Right renal pelvis (tissue), 4 donors: ENCODE measurements around the gene LUC7L3. TPM values are rescaled to one million over a fixed set of nuclear protein-coding genes. Genes with fewer than 3 reads are reported as not detected.

Experiments used
- DNase-seq, 4 donors: peaks; one replicate each; pipeline ENCODE4 v3.0.0-alpha.2; 2013; ENCODE audit warnings: low read depth in 4 of 4, low spot score in 3 of 4, missing footprints in 1 of 4
- polyA plus RNA-seq, 4 donors: library from polyadenylated mRNA; unstranded; fragments of 120-200 nt; gene quantifications; one replicate each; pipeline ENCODE4 v1.2.1, GENCODE V29; 2013; ENCODE audit not compliant: insufficient read length in 4 of 4

The LUC7L3 gene
- polyA plus RNA-seq, 4 donors: 493 to 644 (median 630) TPM

DNA sequence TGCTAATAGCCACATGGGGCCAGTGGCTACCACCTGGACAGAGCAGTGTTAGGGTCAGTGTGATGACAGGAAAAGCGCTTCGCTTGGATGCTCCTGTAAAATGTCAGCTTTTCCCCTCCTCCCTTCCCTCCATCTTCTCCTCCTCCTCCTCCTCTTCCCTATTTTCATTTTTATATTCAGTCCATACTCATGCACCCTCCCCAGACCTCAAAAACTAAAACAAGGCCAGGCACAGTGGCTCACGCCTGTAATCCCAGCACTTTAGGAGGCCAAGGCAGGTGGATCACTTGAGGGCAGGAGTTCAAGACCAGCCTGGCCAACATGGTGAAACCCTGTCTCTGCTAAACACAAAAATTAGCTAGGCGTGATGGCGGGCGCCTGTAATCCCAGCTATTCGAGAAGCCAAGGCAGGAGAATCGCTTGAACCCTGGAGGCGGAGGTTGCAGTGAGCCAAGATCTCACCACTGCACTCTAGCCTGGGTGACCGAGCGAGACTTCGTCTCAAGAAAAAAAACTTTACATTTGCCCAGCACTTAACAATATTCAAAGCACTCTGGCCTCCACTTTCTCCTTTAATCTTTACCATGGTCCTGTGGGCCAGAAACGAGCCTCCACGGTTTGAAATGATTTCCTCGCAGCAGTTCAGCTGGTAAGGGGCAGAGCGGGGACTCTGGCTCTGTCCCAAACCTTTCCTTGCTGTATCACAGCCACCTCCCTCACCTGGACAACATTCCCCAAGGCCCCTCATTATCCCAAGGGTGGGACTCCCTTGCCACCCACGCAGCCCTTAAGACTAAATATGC is 33.5 kb upstream of the LUC7L3 start:
- no peak for DNase-seq

DNA sequence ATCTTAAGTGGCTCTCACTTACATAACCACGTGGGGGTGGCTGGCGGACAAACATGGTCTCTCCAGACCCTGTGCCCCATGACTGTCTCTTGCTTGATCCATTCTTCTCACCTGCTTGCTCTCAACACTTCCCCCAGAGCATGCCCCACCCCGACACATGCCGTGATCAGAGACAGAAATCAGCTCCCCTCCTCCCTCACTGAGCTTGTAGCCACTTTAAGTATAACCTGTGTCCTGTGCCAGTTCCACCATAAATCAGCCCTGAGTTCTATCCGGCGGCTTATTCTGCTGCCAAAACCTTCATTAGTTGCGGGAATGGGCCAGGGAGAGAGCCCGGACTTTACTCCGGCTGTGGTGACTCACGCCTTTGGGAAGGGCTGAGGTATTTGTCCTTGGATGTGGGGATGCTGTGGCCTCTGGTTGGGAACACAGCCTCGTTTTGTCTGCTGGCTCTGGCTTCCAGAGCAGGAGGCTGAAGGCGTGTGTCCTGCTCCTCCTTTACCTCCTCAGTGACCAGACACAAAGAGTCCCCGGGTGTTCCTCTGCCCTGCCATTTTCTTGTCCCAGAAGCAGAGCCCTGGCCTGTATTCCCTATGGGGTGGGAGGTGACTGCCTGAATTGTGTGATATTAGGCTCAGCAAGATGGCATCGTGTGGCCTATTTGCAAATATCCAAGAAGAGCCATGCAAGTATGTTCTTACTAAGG is 32.8 kb upstream of the LUC7L3 start:
- DNase-seq: no peak

DNA sequence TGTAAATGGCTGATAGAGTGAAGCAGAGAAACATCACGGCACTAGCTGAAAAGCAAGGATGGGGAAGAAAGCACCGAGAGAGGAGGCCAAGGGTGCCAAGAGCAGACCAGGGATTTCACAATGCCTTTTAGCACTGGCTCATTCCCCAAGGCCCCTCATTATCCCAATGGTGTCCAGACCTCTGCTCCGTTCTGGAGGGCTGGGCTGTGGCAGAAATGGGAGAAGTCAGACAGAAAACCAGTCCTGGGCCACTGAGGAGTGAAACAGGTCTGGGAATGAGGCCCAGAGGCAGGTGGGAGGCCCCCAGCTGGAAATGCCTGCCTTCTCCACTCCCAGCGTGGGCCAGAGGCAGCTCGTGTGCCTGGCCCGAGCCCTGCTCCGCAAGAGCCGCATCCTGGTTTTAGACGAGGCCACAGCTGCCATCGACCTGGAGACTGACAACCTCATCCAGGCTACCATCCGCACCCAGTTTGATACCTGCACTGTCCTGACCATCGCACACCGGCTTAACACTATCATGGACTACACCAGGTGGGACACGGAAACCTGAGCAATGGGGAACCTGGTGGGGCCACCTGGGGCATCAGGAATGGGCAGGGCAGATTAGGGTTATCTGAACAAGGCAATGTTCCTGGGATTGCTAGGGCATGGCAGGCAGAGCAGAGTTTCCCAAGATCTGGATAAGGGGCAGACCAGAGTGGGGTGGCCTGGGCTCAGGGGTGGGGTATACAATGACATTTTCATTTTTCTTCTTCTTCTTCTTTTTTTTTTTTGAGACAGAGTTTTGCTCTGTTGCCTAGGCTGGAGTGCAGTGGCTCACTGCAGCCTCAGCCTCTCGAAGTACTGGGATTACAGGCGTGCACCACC is 32.0 kb upstream of the LUC7L3 start:
- DNase-seq: no peak

DNA sequence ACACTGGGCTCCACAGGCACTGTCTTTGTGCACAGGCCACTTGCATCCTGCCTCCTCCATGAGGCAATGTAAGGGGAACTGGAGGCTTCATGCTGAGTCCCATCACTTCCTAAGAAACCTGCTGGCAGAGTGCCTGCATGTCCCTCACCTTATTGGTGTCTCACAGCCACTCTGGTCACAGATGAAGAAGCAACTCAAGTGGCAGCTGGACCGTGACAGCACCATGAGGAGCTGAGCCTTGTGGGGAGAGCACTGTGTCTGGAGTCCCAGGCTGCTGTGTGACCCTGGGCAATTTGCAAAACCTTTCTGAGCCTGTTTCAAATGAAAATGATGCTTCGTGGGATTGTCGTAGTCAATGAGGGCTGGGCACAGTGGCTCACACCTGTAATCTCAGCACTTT is 31.2 kb upstream of the LUC7L3 start:
- no peak for DNase-seq

DNA sequence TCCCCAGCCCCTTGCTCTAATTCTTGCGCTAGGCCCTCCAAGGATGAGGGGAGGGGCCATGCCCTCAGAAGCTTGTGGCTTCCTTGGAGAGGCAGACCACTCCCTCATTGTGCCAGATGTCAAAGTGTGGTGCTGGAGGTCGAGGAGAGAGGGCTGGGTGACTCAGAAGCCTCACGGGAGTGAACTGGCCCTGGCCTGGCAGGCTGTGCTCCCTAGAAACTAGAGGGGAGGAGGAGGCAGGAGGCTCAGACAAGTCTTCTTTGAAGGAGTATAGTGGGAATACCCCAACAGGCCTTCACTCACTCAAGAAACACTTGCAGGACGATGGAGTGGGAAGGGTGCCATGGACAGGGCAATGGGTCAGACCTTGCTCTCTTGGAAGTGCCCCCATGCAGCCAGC is 30.2 kb upstream of the LUC7L3 start:
- DNase-seq: no peak

DNA sequence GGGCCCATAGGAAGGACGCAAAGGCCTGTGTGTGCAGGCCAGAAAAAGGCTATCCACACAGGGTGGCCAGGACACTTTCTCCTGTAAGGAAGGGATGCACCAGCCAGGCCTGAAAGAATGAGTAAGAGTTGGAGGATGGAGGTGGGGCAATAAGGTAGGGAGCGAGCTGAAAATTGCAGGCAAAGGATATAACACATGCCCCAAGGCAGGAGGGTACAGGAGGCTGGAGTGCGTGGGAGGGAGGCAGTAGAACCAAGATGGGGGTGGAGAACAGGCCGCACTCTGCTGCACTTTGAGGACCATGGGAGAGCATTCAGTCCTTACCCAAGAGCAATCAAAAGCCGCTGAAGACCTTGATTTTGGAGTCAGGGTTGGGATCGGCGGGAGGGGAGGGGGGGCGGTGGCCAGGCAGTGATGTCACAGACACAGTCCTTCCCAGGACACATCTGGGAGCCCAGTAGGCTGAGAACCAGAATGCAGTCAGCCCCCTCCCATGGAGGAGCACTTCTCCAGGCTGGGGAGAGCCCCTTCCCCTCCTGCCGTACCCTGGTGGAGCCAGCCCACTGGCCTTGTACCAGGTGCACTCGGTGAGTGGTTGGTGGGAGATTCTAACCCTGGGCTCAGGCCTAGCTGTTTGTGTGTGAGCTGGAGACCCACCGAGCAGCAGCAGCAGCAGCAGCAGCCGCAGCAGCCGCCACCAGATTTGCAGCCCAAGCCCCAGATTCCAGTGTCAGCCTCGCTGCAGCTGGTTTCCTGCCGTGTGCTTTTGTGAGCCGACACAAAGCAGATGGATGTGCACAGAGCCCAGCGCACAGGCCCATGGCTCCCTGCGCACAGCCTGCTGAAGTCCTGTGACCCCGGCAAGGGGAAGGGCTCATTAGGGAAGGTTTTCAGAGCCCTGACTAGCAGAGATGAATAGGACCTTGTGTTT is 29.2 kb upstream of the LUC7L3 start:
- no peak for DNase-seq

DNA sequence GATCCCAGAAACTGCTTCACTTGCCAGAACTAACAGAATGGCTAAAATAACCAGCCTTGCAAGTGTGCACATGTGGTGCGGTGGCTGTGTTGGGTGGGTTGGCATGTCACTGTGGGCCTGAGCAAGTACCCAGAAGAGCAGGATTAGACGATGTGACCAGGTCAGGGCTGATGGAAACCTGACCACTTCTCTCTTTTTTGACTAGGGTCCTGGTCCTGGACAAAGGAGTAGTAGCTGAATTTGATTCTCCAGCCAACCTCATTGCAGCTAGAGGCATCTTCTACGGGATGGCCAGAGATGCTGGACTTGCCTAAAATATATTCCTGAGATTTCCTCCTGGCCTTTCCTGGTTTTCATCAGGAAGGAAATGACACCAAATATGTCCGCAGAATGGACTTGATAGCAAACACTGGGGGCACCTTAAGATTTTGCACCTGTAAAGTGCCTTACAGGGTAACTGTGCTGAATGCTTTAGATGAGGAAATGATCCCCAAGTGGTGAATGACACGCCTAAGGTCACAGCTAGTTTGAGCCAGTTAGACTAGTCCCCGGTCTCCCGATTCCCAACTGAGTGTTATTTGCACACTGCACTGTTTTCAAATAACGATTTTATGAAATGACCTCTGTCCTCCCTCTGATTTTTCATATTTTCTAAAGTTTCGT is 28.4 kb upstream of the LUC7L3 start:
- no peak for DNase-seq

- no peak for DNase-seq
Measured at GRCh38 chr17:50691550-50692447, 27.6 kb upstream of the LUC7L3 start.

- no peak for DNase-seq
Measured at GRCh38 chr17:50692448-50693035, 26.9 kb upstream of the LUC7L3 start.

DNA sequence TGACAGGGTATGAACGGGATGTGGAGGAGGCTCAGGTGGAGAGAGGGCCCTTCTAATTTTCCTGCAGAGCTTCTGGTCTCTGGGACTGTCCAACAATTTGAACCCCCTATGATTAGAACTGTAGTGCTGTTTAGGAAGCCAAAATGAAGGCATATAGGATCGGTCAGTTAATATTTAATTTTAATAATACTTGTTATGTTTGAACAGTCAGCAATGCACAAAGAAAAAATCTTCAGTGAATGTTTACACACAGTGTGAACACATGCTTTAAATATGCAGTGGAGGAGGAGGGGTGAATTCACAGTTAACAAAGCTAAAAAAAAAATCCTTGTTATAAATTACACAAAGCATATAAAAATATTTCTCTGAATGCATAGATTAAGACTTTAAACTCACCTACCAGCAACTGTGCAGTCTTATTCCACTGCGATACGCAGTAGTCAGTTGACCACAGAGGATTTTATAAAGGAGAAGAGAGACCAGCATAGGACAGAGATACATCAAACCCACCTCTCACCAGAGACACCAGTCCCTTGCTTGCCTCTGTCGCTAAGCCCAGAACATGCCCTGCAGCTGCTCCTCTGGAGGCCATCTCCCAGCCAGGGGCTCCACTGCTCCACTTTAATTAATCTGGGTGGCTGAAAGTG is 26.2 kb upstream of the LUC7L3 start:
- DNase-seq: no peak

DNA sequence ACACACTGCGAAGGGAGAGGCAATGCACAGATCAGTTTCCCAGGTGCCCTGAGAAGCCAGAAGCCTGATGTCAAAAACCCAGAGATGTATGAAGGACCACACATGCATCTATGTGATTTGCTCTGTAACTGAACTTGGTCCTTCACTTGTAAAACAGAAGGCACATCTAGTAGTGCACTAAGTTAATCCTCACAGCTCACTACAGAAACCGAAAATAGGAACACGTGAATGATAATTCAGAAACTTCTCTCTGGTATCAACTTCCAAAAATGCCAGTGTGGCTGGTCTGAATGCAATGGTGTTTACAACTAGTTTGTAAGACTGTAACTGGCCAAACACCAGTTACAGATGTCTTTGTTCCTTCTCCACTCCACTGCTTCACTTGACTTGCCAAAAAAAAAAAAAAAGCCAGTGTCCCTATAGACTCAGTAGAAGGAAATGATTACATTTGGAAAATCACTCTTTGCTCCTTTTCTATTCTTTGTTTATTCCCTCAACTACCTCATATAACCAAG is 23.0 kb upstream of the LUC7L3 start:
- DNase-seq: no peak

GRCh38 chr17:50697062-50697461 is 22.3 kb upstream of the LUC7L3 start:
- no peak for DNase-seq

DNA sequence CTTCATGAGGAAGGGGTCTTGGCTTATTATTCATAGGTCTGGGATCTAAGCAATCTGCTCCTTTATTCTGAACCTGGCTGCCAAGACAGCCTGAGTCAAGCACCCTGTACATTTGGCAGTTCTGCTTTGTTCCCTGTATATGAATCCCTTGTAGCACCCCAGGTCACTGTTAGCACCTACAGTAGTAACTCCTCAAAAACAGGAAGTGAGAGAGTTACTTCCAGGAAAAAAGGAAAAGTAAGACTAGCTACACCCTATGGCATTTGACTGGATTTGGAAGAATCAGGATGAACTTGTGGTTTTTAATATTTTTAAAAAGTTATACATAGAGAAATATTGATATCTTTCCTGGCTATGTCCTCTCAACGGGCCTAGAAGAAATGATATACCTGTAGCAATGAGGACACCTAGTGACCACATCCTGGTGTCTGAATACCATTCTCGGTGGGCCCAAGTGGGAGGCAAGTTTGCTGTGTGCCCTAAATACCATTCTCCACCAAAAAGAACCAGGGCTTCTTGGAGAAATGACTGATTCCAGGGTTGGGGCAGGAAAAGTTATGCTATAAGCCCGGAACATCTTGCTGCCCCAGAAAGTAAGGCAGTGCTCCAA is 21.6 kb upstream of the LUC7L3 start:
- DNase-seq: no peak

DNA sequence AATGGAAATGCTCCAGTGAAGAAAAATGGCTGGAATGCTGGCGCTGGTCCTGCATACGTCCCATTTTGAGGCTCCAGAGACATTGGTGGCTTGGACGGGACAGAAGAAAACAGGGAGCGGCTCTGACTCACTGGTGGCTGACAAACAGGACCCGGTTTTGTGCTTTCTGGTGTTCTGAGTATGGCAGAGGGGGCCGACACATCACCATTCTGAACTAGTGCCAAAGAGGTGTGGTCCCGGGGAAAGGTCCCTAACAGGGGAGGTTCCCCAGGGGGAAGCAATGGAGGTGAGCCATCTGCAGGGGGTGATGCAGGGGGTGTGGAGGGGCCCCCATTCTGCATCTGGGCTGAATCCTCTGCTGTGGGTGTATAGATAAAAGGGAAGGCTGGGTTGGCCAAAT is 20.0 kb upstream of the LUC7L3 start:
- DNase-seq: no peak

DNA sequence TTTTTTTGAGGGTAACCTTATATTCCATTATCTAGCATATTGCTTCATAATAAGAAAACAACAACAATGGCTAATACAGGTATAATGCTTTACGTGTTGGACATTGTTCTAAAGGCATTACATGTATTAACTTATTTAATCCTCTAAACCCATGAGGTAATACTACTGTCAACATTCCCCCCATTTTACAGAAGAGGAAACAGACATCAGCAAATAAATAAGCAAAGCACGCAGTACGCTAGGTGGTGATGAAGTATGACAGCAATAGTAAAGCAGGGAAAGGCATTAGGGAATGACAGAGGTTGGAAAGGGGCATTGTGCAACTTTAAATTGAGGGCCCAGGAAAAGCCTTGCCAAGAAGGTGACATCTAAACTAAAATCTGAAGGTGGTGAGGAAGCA is 16.2 kb upstream of the LUC7L3 start:
- no peak for DNase-seq

DNA sequence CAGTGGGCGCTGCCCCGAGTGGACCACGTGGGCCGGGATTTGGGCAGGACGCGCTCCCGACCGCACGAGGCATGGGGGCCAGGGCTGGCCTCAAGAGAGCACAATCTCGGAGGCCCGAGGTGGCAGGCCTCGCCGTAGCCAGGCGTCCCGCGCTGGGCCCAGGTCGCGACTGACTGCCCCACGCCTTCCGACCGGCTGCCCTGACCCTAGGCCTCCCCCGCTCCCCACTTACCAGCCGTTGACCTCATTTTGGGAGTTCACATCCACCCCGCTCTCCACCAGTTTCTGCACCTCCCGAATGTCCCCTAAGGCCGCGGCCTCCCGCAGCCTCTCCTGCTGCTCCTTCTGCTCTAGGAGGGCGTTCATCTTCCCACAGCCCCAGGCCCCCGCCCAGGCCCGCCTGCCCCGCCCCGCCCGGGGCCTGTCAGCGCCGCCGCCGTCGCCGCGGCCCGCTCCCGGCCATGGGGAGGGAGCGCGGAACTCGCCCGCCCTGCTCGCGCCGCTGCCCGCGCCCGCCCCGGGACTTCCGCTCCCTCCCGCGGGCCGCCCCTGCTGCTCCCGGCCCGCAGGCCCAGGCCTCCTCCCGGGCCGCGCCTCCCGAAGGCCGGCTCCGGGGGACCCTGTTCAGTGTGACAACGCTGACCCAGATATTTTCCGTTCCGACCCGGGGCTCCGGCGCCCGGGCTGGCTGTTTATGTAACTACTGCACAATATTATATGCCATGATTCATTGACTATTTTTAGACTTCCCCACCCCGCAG is 11.9 kb upstream of the LUC7L3 start, which contains the start of gene ANKRD40:
Gene ANKRD40 (minus strand): TSS at position 626 of the 761 bp plus-strand sequence. CDS start 260 bp downstream, at position 366.
- peak in 3 of 4 donors; percentile 76 to 82 (median 82) for DNase-seq
